HepG2 (cell line): ENCODE data around the gene ANP32A.

Experiments
- BRCA1 ChIP-seq: sonication (generic); formaldehyde crosslinking; IDR thresholded peaks from 2 replicates; pipeline ENCODE4 v1.4.0; 2020; ENCODE audit warnings: missing genetic modification reagents
- KLF9 ChIP-seq: IDR thresholded peaks from 2 replicates; pipeline ENCODE4 v1.6.1; 2016; ENCODE audit warnings: low read depth
- POLR2A ChIP-seq, 2 experiments: IDR thresholded peaks; 2 replicates each; pipeline ENCODE4 v1.6.1; 2011; ENCODE audit warnings: low read depth in 2 of 2, low read length in 2 of 2, mild to moderate bottlenecking in 1 of 2, moderate library complexity in 1 of 2; ENCODE audit not compliant: insufficient read depth in 1 of 2
- POLR2AphosphoS5 ChIP-seq: IDR thresholded peaks from 2 replicates; pipeline ENCODE4 v1.6.1; 2012; ENCODE audit warnings: low read depth, low read length
- RFX3 ChIP-seq: IDR thresholded peaks from 2 replicates; pipeline ENCODE4 v1.6.1; 2016; ENCODE audit warnings: missing biosample characterization, missing genetic modification reagents
- RFX5 ChIP-seq: IDR thresholded peaks from 2 replicates; pipeline ENCODE4 v1.6.1; 2011; ENCODE audit warnings: low read depth, low read length, improper control_type of control experiment
- RXRA ChIP-seq: sonication (generic); formaldehyde crosslinking; IDR thresholded peaks from 2 replicates; pipeline ENCODE4 v1.5.1; 2020; ENCODE audit warnings: missing genetic modification reagents
- STAT5B ChIP-seq: sonication (generic); formaldehyde crosslinking; IDR thresholded peaks from 2 replicates; pipeline ENCODE4 v1.4.0; 2020; ENCODE audit warnings: missing genetic modification reagents
- TARDBP ChIP-seq: sonication (generic); formaldehyde crosslinking; IDR thresholded peaks from 2 replicates; pipeline ENCODE4 v1.8.0; 2022; ENCODE audit warnings: mild to moderate bottlenecking, missing genetic modification reagents
- ZBTB7A ChIP-seq: sonication (generic); formaldehyde crosslinking; IDR thresholded peaks from 2 replicates; pipeline ENCODE4 v1.8.0; 2022; ENCODE audit warnings: mild to moderate bottlenecking, missing genetic modification reagents
- ZNF703 ChIP-seq: sonication (generic); formaldehyde crosslinking; IDR thresholded peaks from 2 replicates; pipeline ENCODE4 v1.5.1; 2020; ENCODE audit warnings: missing genetic modification reagents, mild to moderate bottlenecking, moderate library complexity, borderline replicate concordance
- ZNF704 ChIP-seq: sonication (generic); formaldehyde crosslinking; IDR thresholded peaks from 2 replicates; pipeline ENCODE4 v1.8.1; 2023; ENCODE audit warnings: mild to moderate bottlenecking, inconsistent platforms, moderate library complexity, missing genetic modification reagents, borderline replicate concordance
- TF ChIP-seq, protein P1 (sequence below): sonication (generic); formaldehyde crosslinking; IDR thresholded peaks from 2 replicates; pipeline ENCODE4 v1.5.0; 2020; ENCODE audit warnings: mild to moderate bottlenecking, missing genetic modification reagents
- TF ChIP-seq, protein P2 (sequence below): IDR thresholded peaks from 2 replicates; pipeline ENCODE4 v1.6.1; 2016; ENCODE audit warnings: low read depth, borderline replicate concordance

DNA sequence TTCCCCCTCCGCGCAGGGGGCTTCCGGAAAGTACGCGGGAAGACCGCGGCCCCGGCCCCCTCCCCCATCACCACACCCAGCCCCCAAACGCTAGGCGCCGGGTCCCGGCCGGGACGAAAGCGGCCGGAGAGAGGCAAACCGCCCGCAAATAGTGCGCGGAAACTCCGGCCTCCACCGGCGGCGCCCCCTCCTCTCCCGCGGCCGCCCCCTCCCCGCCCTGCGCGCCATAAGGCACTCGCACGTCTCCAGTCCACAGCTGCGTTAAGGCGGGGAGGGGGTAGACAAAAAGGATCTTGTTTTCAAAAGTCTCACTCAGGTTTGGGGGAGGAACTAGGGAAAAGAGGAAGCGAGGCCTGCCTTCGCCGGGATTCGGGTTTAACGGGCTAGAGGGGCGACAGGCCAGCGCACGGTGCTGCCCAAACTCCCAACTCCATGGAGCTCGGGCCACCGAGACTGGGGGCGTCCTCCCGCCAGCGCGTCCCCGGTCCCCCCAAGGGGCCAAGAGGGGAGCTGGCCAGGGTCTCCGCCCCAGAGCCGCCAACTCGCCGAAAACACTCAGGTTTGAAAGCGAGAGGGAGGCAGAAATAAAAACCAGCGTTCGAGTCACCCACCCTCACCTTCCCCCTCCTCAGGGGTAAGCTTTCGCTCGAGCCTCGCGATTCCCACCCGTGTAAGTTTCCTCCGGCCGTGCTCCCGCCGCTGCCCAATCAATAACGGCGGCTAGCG, 1.8 kb downstream of the ANP32A start:
- no peak for TF ChIP-seq RFX3 (CRISPR knock-in tag)
- TF ChIP-seq POLR2A (IDR thresholded peaks at IDR 0.05; ENCODE audit: insufficient read depth in 1 of 2, low read depth in 2 of 2, low read length in 2 of 2): no peak; a peak in 1 of 4 replicates
- TF ChIP-seq RXRA (CRISPR knock-in tag): no peak
- TF ChIP-seq STAT5B: no peak
- no peak for TF ChIP-seq POLR2AphosphoS5
- 0 out of 2 replicates have a peak, but pooled peaks have one; percentile 39 for TF ChIP-seq ZNF704 (CRISPR knock-in tag)
- TF ChIP-seq, protein P1, sequence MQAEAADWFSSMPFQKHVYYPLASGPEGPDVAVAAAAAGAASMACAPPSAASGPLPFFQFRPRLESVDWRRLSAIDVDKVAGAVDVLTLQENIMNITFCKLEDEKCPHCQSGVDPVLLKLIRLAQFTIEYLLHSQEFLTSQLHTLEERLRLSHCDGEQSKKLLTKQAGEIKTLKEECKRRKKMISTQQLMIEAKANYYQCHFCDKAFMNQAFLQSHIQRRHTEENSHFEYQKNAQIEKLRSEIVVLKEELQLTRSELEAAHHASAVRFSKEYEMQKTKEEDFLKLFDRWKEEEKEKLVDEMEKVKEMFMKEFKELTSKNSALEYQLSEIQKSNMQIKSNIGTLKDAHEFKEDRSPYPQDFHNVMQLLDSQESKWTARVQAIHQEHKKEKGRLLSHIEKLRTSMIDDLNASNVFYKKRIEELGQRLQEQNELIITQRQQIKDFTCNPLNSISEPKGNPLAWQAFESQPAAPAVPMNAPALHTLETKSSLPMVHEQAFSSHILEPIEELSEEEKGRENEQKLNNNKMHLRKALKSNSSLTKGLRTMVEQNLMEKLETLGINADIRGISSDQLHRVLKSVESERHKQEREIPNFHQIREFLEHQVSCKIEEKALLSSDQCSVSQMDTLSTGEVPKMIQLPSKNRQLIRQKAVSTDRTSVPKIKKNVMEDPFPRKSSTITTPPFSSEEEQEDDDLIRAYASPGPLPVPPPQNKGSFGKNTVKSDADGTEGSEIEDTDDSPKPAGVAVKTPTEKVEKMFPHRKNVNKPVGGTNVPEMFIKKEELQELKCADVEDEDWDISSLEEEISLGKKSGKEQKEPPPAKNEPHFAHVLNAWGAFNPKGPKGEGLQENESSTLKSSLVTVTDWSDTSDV: no peak
- TF ChIP-seq KLF9 (CRISPR knock-in tag): no peak
- TF ChIP-seq RFX5: no peak
- no peak for TF ChIP-seq ZBTB7A (CRISPR knock-in tag)
- no peak for TF ChIP-seq BRCA1
- TF ChIP-seq TARDBP: no peak
- TF ChIP-seq, protein P2, sequence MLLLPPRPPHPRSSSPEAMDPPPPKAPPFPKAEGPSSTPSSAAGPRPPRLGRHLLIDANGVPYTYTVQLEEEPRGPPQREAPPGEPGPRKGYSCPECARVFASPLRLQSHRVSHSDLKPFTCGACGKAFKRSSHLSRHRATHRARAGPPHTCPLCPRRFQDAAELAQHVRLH (CRISPR knock-in tag): no peak
- TF ChIP-seq ZNF703: no peak; the same call in 1 of the 2 replicates
